Right atrium auricular region (tissue), 2 donors: ENCODE measurements around the gene ISCA1. TPM values are rescaled to one million over a fixed set of nuclear protein-coding genes. Genes with fewer than 3 reads are reported as not detected.
"Not testable (repeated sequence)": the region's sequence is repeated elsewhere in the genome, so short reads cannot be mapped to it uniquely, and the experiment has no call there.

Experiments used
- DNase-seq: peaks from one replicate; pipeline ENCODE4 v3.0.0-alpha.2; 2019; ENCODE audit warnings: low spot score
- H3K27ac ChIP-seq, 2 donors: fragments of 200-600 bp; sonication (generic); 1 replicate in 1 of 2; 2 replicates in 1 of 2; pipeline ENCODE4 v1.5.1; 2016 to 2019
- H3K27me3 ChIP-seq, 2 donors: fragments of 200-600 bp; sonication (generic); one replicate each; pipeline versions ENCODE4 v1.5.1 to v1.6.0; 2017 to 2019
- H3K36me3 ChIP-seq: fragments of 200-600 bp; sonication (generic); one replicate; pipeline ENCODE4 v1.5.1; 2016
- H3K4me1 ChIP-seq, 2 donors: fragments of 200-600 bp; sonication (generic); one replicate each; pipeline versions ENCODE4 v1.5.1 to v1.6.0; 2017 to 2019
- H3K4me3 ChIP-seq, 2 donors: fragments of 200-600 bp; sonication (generic); 1 replicate in 1 of 2; 2 replicates in 1 of 2; pipeline ENCODE4 v1.5.1; 2017 to 2019; ENCODE audit warnings: mild to moderate bottlenecking in 1 of 2, moderate library complexity in 1 of 2
- H3K9me3 ChIP-seq, 2 donors: fragments of 200-600 bp; sonication (generic); one replicate each; pipeline ENCODE4 v1.5.1; 2019
- CTCF ChIP-seq, 2 donors: fragments of 200-600 bp; sonication (generic); IDR thresholded peaks; one replicate each; pipeline ENCODE4 v1.5.1; 2019; ENCODE audit warnings: antibody characterized with exemption in 2 of 2
- total RNA-seq, 2 donors: library from RNA; depleted of rRNA; stranded (reverse); fragments of >200 nt; gene quantifications; one replicate each; pipeline ENCODE4 v1.1.0, GENCODE V29; 2016

The ISCA1 gene
- total RNA-seq, 2 donors from 2014 or later: 54.8 to 99.9 TPM

- no peaks in the 10 kb centered on the region for H3K9me3 ChIP-seq
- no peak for TF ChIP-seq CTCF (IDR thresholded peaks at IDR 0.05)
- H3K27me3 ChIP-seq: no peaks in the 10 kb centered on the region
- DNase-seq: no peak
- H3K36me3 ChIP-seq: peaks cover 85% of the 10 kb centered on the region
- no peaks in the 10 kb centered on the region for H3K4me1 ChIP-seq
- H3K4me3 ChIP-seq: no peak overlapping the region
- no peak overlapping the region for H3K27ac ChIP-seq
Measured at GRCh38 chr9:86324901-86325300, 42.6 kb upstream of the ISCA1 start.

- DNase-seq: no peak
- H3K36me3 ChIP-seq: peaks cover 91% of the 10 kb centered on the region
- TF ChIP-seq CTCF (IDR thresholded peaks at IDR 0.05): no peak
- no peak overlapping the region for H3K27ac ChIP-seq
- no peaks in the 10 kb centered on the region for H3K9me3 ChIP-seq
- no peaks in the 10 kb centered on the region for H3K27me3 ChIP-seq
- no peaks in the 10 kb centered on the region for H3K4me1 ChIP-seq
- H3K4me3 ChIP-seq: no peak overlapping the region
Measured at GRCh38 chr9:86324308-86324707, 42.0 kb upstream of the ISCA1 start.

GRCh38 chr9:86322973-86323644 lies 40.8 kb upstream of the ISCA1 start:
- H3K27me3 ChIP-seq: no peaks in the 10 kb centered on the region
- H3K36me3 ChIP-seq: peaks cover 91% of the 10 kb centered on the region
- H3K4me3 ChIP-seq: no peak overlapping the region
- TF ChIP-seq CTCF (IDR thresholded peaks at IDR 0.05): no peak
- no peak overlapping the region for H3K27ac ChIP-seq
- H3K9me3 ChIP-seq: no peaks in the 10 kb centered on the region
- no peak for DNase-seq
- no peaks in the 10 kb centered on the region for H3K4me1 ChIP-seq

- Histone ChIP-seq H3K4me1 (no peaks in the 10 kb centered on the region), H3K4me3 (no peak overlapping the region), H3K36me3 (peaks cover 91% of the 10 kb centered on the region), H3K9me3 (no peaks in the 10 kb centered on the region), H3K27me3 (no peaks in the 10 kb centered on the region), H3K27ac (no peak overlapping the region)
- TF ChIP-seq CTCF (IDR thresholded peaks at IDR 0.05): no peak
- no peak for DNase-seq
Measured at GRCh38 chr9:86321373-86321772, 39.0 kb upstream of the ISCA1 start.

GRCh38 chr9:86318187-86318586 lies 35.8 kb upstream of the ISCA1 start:
- no peak for TF ChIP-seq CTCF (IDR thresholded peaks at IDR 0.05)
- Histone ChIP-seq H3K27me3 (no peaks in the 10 kb centered on the region), H3K27ac (no peak overlapping the region), H3K36me3 (peaks cover 86% of the 10 kb centered on the region), H3K4me3 (no peak overlapping the region), H3K4me1 (no peaks in the 10 kb centered on the region), H3K9me3 (no peaks in the 10 kb centered on the region)
- DNase-seq: no peak

- H3K9me3 ChIP-seq: no peaks in the 10 kb centered on the region
- H3K36me3 ChIP-seq: peaks cover 74% of the 10 kb centered on the region
- no peak overlapping the region for H3K4me3 ChIP-seq
- no peaks in the 10 kb centered on the region for H3K4me1 ChIP-seq
- no peak overlapping the region for H3K27ac ChIP-seq
- no peaks in the 10 kb centered on the region for H3K27me3 ChIP-seq
- no peak for DNase-seq
- no peak for TF ChIP-seq CTCF (IDR thresholded peaks at IDR 0.05)
Measured at GRCh38 chr9:86315078-86315477, 32.7 kb upstream of the ISCA1 start.

- not testable (repeated sequence) for H3K4me1 ChIP-seq, DNase-seq, H3K27me3 ChIP-seq, H3K27ac ChIP-seq, H3K9me3 ChIP-seq, H3K4me3 ChIP-seq
- H3K36me3 ChIP-seq: peaks cover 72% of the 10 kb centered on the region
Measured at GRCh38 chr9:86312959-86313358, 30.6 kb upstream of the ISCA1 start.
